COR-L47 (cell line): ENCODE measurements around the gene EPDR1.

Experiments used
- DNase-seq: peaks from one replicate; lab custom pipeline; 2025; lab: John Stamatoyannopoulos, UW

Gene EPDR1

GRCh38 chr7:37977243-37977642, 56.8 kb downstream of the EPDR1 start:
- no peak for DNase-seq

GRCh38 chr7:37981664-37982063, 61.2 kb downstream of the EPDR1 start:
- no peak for DNase-seq

GRCh38 chr7:37982423-37982822, 62.0 kb downstream of the EPDR1 start:
- DNase-seq = no peak

- DNase-seq = no peak
These were observed 64.4 kb downstream of the EPDR1 start for GRCh38 chr7:37984750-37985390.

- DNase-seq = no peak
These were observed 66.5 kb downstream of the EPDR1 start for GRCh38 chr7:37986908-37987330.

- no peak for DNase-seq
These were observed 67.3 kb downstream of the EPDR1 start for GRCh38 chr7:37987732-37988131.

- no peak for DNase-seq
These were observed 68.5 kb downstream of the EPDR1 start for GRCh38 chr7:37988721-37989650.

- DNase-seq = no peak
These were observed 69.9 kb downstream of the EPDR1 start for GRCh38 chr7:37990337-37990736.

GRCh38 chr7:37993060-37993501, 72.6 kb downstream of the EPDR1 start:
- DNase-seq = no peak

- DNase-seq = no peak
These were observed 79.2 kb downstream of the EPDR1 start for GRCh38 chr7:37999673-38000072.

- DNase-seq = no peak
These were observed 79.8 kb downstream of the EPDR1 start for GRCh38 chr7:38000272-38000671.
